ENCODE measurements around the gene KANSL3.
"Not testable (repeated sequence)": the region's sequence is repeated elsewhere in the genome, so short reads cannot be mapped to it uniquely, and the experiment has no call there.

KANSL3 gene

GRCh38 chr2:96638144-96639121 is at the start of gene KANSL3:
Gene KANSL3 (minus strand): TSS chr2:96638312. CDS start chr2:96637135, 1,177 bp downstream.
- peak; percentile 95 for DNase-seq (ENCODE audit: low spot score)

GRCh38 chr2:96687266-96687665 is 49.2 kb upstream of the KANSL3 start:
- DNase-seq (ENCODE audit: low spot score): no peak

- DNase-seq (ENCODE audit: low spot score): no peak
Observed at GRCh38 chr2:96685577-96686459, 47.7 kb upstream of the KANSL3 start.

GRCh38 chr2:96684883-96685576 is 46.9 kb upstream of the KANSL3 start:
- DNase-seq (ENCODE audit: low spot score): no peak

GRCh38 chr2:96683972-96684820 is 46.1 kb upstream of the KANSL3 start:
- DNase-seq (ENCODE audit: low spot score): no peak

- DNase-seq (ENCODE audit: low spot score): no peak
Observed at GRCh38 chr2:96683307-96683706, 45.2 kb upstream of the KANSL3 start.

GRCh38 chr2:96681540-96681939 is 43.4 kb upstream of the KANSL3 start:
- DNase-seq (ENCODE audit: low spot score): no peak

GRCh38 chr2:96680561-96681141 is 42.5 kb upstream of the KANSL3 start:
- DNase-seq (ENCODE audit: low spot score): no peak

GRCh38 chr2:96679848-96680247 is 41.7 kb upstream of the KANSL3 start:
- DNase-seq (ENCODE audit: low spot score): no peak

GRCh38 chr2:96669539-96670215 is 31.6 kb upstream of the KANSL3 start:
- no peak for DNase-seq (ENCODE audit: low spot score)

GRCh38 chr2:96668771-96669170 is 30.7 kb upstream of the KANSL3 start:
- no peak for DNase-seq (ENCODE audit: low spot score)

GRCh38 chr2:96665717-96666116 is 27.6 kb upstream of the KANSL3 start:
- not testable (repeated sequence) for DNase-seq (ENCODE audit: low spot score)

- peak; percentile 98 for DNase-seq (ENCODE audit: low spot score)
Observed at GRCh38 chr2:96665083-96665569, 27.0 kb upstream of the KANSL3 start.

- no peak for DNase-seq (ENCODE audit: low spot score)
Observed at GRCh38 chr2:96664366-96664925, 26.3 kb upstream of the KANSL3 start.

- DNase-seq (ENCODE audit: low spot score): no peak
Observed at GRCh38 chr2:96663829-96664228, 25.7 kb upstream of the KANSL3 start.

- no peak for DNase-seq (ENCODE audit: low spot score)
Observed at GRCh38 chr2:96663177-96663576, 25.1 kb upstream of the KANSL3 start.

- DNase-seq (ENCODE audit: low spot score): no peak
Observed at GRCh38 chr2:96662360-96662759, 24.2 kb upstream of the KANSL3 start.

- DNase-seq (ENCODE audit: low spot score): no peak
Observed at GRCh38 chr2:96661324-96661723, 23.2 kb upstream of the KANSL3 start.

GRCh38 chr2:96656540-96656939 is 18.4 kb upstream of the KANSL3 start:
- DNase-seq (ENCODE audit: low spot score): no peak

- DNase-seq (ENCODE audit: low spot score): no peak
Observed at GRCh38 chr2:96655526-96655925, 17.4 kb upstream of the KANSL3 start.

Measured in AG08395 (cell line).